Esophagus muscularis mucosa (tissue), 4 donors: ENCODE results near the gene QSOX2. TPM values are rescaled to one million over a fixed set of nuclear protein-coding genes. Genes with fewer than 3 reads are reported as not detected.

Source experiments
- DNase-seq: peaks from one replicate; pipeline ENCODE4 v3.0.0-alpha.2; 2017; ENCODE audit errors: extremely low spot score
- H3K27ac ChIP-seq, 4 donors: fragments of 200-600 bp; sonication (generic); replicated peaks in 1 of 4; 1 replicate in 3 of 4; 2 replicates in 1 of 4; pipeline ENCODE4 v1.5.1; 2016 to 2019; ENCODE audit warnings: mild to moderate bottlenecking in 1 of 4
- H3K27me3 ChIP-seq, 4 donors: fragments of 200-600 bp; sonication (generic); one replicate each; pipeline versions ENCODE4 v1.5.1 to v1.6.0; 2016 to 2019
- H3K36me3 ChIP-seq, 4 donors: fragments of 200-600 bp; sonication (generic); one replicate each; pipeline ENCODE4 v1.5.1; 2016 to 2019
- H3K4me1 ChIP-seq, 4 donors: fragments of 200-600 bp; sonication (generic); one replicate each; pipeline ENCODE4 v1.5.1; 2016 to 2019
- H3K4me3 ChIP-seq, 4 donors: fragments of 200-600 bp; sonication (generic); 1 replicate in 2 of 4; 2 replicates in 2 of 4; pipeline ENCODE4 v1.5.1; 2016 to 2019; ENCODE audit warnings: mild to moderate bottlenecking in 4 of 4, moderate library complexity in 1 of 4
- H3K9me3 ChIP-seq, 4 donors: fragments of 200-600 bp; sonication (generic); 1 replicate in 3 of 4; 2 replicates in 1 of 4; pipeline ENCODE4 v1.5.1; 2016 to 2019
- CTCF ChIP-seq, 3 experiments: fragments of 200-600 bp in 2 of 3; fragments of 450-650 bp in 1 of 3; sonication (generic) in 2 of 3; IDR thresholded peaks; one replicate each; pipeline ENCODE4 v1.5.1; 2017 to 2019; ENCODE audit warnings: antibody characterized with exemption in 3 of 3, mild to moderate bottlenecking in 2 of 3, moderate library complexity in 1 of 3
- EP300 ChIP-seq: sonication (generic); formaldehyde crosslinking; IDR thresholded peaks from one replicate; pipeline ENCODE4 v1.6.1; 2017; ENCODE audit warnings: antibody characterized with exemption
- POLR2A ChIP-seq: fragments of 450-650 bp; IDR thresholded peaks from one replicate; pipeline ENCODE4 v1.6.1; 2017; ENCODE audit warnings: antibody characterized with exemption, moderate library complexity, mild to moderate bottlenecking, low read depth
- POLR2AphosphoS5 ChIP-seq, 2 donors: sonication (generic); formaldehyde crosslinking; IDR thresholded peaks; one replicate each; pipeline ENCODE4 v1.6.1; 2017; ENCODE audit warnings: antibody characterized with exemption in 2 of 2
- WGBS: methylation state at CpG from one replicate; pipeline ENCODE4 v1.1.5; 2018; 5-methylcytosine and 5-hydroxymethylcytosine counted together
- intact Hi-C: fragments of 100-400 bp; cut with DNase I; formaldehyde crosslinking; loops from one replicate; pipeline ENCODE4 v1.15.1; 2023
- total RNA-seq, 4 donors: library from RNA; depleted of rRNA; stranded (reverse); fragments of >200 nt; gene quantifications; one replicate each; pipeline versions ENCODE4 v1.1.0 to v1.2.1, GENCODE V29; 2016

The QSOX2 gene
- total RNA-seq, 4 donors from 2014 or later: 5.4 to 7.6 (median 6.3) TPM

- no peak overlapping the region for H3K4me3 ChIP-seq
- H3K36me3 ChIP-seq: no peaks in the 10 kb centered on the region
- intact Hi-C loops: no loop called here
- H3K9me3 ChIP-seq: no peaks in the 10 kb centered on the region
- no peak overlapping the region for H3K27ac ChIP-seq
- peaks cover 0 to 3% (median 0%) of the 10 kb centered on the region in 4 donors for H3K4me1 ChIP-seq
- 96% methylated on average over 11 of the region's 18 CpGs for WGBS
- no peak for DNase-seq
- peaks cover 0 to 98% (median 16%) of the 10 kb centered on the region in 4 donors for H3K27me3 ChIP-seq
- TF ChIP-seq POLR2A (no peak), CTCF (IDR thresholded peaks at IDR 0.05) (no peak), POLR2AphosphoS5 (IDR thresholded peaks at IDR 0.05) (no peak), EP300 (no peak)
Measured at GRCh38 chr9:136187197-136187596, 58.4 kb downstream of the QSOX2 start.

- intact Hi-C loops: no loop called here
- no peak for TF ChIP-seq EP300
- TF ChIP-seq POLR2AphosphoS5 (IDR thresholded peaks at IDR 0.05): no peak
- TF ChIP-seq CTCF (IDR thresholded peaks at IDR 0.05): no peak
- no peak for TF ChIP-seq POLR2A
- DNase-seq: no peak
- no peak overlapping the region for H3K27ac ChIP-seq
- H3K27me3 ChIP-seq: peaks cover 0 to 94% (median 10%) of the 10 kb centered on the region in 4 donors
- no peaks in the 10 kb centered on the region for H3K4me1 ChIP-seq
- no peaks in the 10 kb centered on the region for H3K36me3 ChIP-seq
- no peaks in the 10 kb centered on the region for H3K9me3 ChIP-seq
- no peak overlapping the region for H3K4me3 ChIP-seq
- 87% methylated on average over 11 of the region's 14 CpGs for WGBS
Measured at GRCh38 chr9:136186386-136186785, 59.2 kb downstream of the QSOX2 start.

- intact Hi-C loops: no loop called here
- H3K4me1 ChIP-seq: no peaks in the 10 kb centered on the region
- WGBS: 56% methylated on average over 18 of the region's 32 CpGs
- H3K27ac ChIP-seq: no peak overlapping the region
- H3K4me3 ChIP-seq: no peak overlapping the region
- H3K27me3 ChIP-seq: peaks cover 0 to 89% (median 7%) of the 10 kb centered on the region in 4 donors
- DNase-seq: no peak
- TF ChIP-seq POLR2A (no peak), POLR2AphosphoS5 (IDR thresholded peaks at IDR 0.05) (no peak), CTCF (IDR thresholded peaks at IDR 0.05) (no peak), EP300 (no peak)
- no peaks in the 10 kb centered on the region for H3K9me3 ChIP-seq
- no peaks in the 10 kb centered on the region for H3K36me3 ChIP-seq
Measured at GRCh38 chr9:136185596-136186366, 59.8 kb downstream of the QSOX2 start.

- intact Hi-C loops: no loop called here
Measured at GRCh38 chr9:136185066-136185465, 60.5 kb downstream of the QSOX2 start.

More at GRCh38 chr9:136185066-136185465, 60.5 kb downstream of the QSOX2 start:
- Histone ChIP-seq H3K27ac (no peak overlapping the region), H3K4me1 (no peaks in the 10 kb centered on the region), H3K36me3 (no peaks in the 10 kb centered on the region), H3K27me3 (peaks cover 0 to 88% (median 5%) of the 10 kb centered on the region in 4 donors), H3K4me3 (no peak overlapping the region), H3K9me3 (no peaks in the 10 kb centered on the region)
- WGBS: 49% methylated on average over 19 of the region's 19 CpGs
- DNase-seq: no peak
- TF ChIP-seq EP300 (no peak), POLR2AphosphoS5 (IDR thresholded peaks at IDR 0.05) (no peak), CTCF (IDR thresholded peaks at IDR 0.05) (no peak), POLR2A (no peak)
